HEK293 (cell line): ENCODE data around the gene MARVELD3.
"Not testable (repeated sequence)": the region's sequence is repeated elsewhere in the genome, so short reads cannot be mapped to it uniquely, and the experiment has no call there.

Experiments used
- CTCF ChIA-PET: fragments of 350-600 bp; formaldehyde crosslinking; extraction: SDS; loops from one replicate; lab custom pipeline; 2021; ENCODE audit warnings: antibody characterized with exemption; lab: Yijun Ruan, JAX
- POLR2A ChIA-PET: fragments of 300-600 bp; formaldehyde crosslinking; extraction: SDS; loops from one replicate; lab custom pipeline; 2020; ENCODE audit warnings: antibody characterized with exemption, inconsistent platforms; lab: Yijun Ruan, JAX
- H3K27ac ChIP-seq: fragments of 200-500 bp; sonication (Bioruptor generic); 2 replicates; pipeline ENCODE4 v1.5.1; 2014; ENCODE audit warnings: low read depth, low read length, control low read depth, inconsistent platforms; ENCODE audit errors: extremely low read depth
- H3K36me3 ChIP-seq, 2 experiments: fragments of 200-500 bp in 1 of 2; sonication (Bioruptor generic) in 1 of 2; 1 replicate in 1 of 2; 2 replicates in 1 of 2; pipeline ENCODE4 v1.5.1; 2014 to 2017; ENCODE audit warnings: inconsistent platforms in 2 of 2, low read length in 2 of 2; ENCODE audit not compliant: control insufficient read depth in 2 of 2, insufficient read depth in 1 of 2
- H3K4me1 ChIP-seq: fragments of 200-500 bp; sonication (Bioruptor generic); 2 replicates; pipeline ENCODE4 v1.5.1; 2014; ENCODE audit warnings: mild to moderate bottlenecking, low read length, inconsistent platforms; ENCODE audit not compliant: control insufficient read depth, insufficient read depth
- H3K4me3 ChIP-seq: 2 replicates; pipeline ENCODE4 v1.5.1; 2011; ENCODE audit warnings: low read depth, mild to moderate bottlenecking, control low read depth, low read length, moderate library complexity
- H3K9me3 ChIP-seq: fragments of 200-500 bp; sonication (Bioruptor generic); 2 replicates; pipeline ENCODE4 v1.5.1; 2014; ENCODE audit warnings: low read depth, low read length, inconsistent platforms; ENCODE audit not compliant: control insufficient read depth, insufficient read depth
- KLF8 ChIP-seq: fragments of 450-650 bp; formaldehyde crosslinking; IDR thresholded peaks from 2 replicates; pipeline ENCODE4 v1.5.1; 2016; ENCODE audit warnings: missing biosample characterization, missing genetic modification characterization
- REPIN1 ChIP-seq: fragments of 450-650 bp; formaldehyde crosslinking; IDR thresholded peaks from 2 replicates; pipeline ENCODE4 v1.5.1; 2017; ENCODE audit warnings: missing biosample characterization, missing genetic modification characterization, low read depth
- SCRT1 ChIP-seq: fragments of 450-650 bp; formaldehyde crosslinking; IDR thresholded peaks from 2 replicates; pipeline ENCODE4 v1.5.1; 2016; ENCODE audit warnings: missing biosample characterization, missing genetic modification characterization, borderline replicate concordance
- ZBTB8A ChIP-seq: fragments of 450-650 bp; formaldehyde crosslinking; IDR thresholded peaks from 2 replicates; pipeline ENCODE4 v1.5.1; 2016; ENCODE audit warnings: missing biosample characterization, missing genetic modification characterization
- ZFP41 ChIP-seq: fragments of 450-650 bp; formaldehyde crosslinking; IDR thresholded peaks from 2 replicates; pipeline ENCODE4 v1.5.1; 2016; ENCODE audit warnings: missing biosample characterization, missing genetic modification characterization, borderline replicate concordance
- ZNF2 ChIP-seq: fragments of 450-650 bp; formaldehyde crosslinking; IDR thresholded peaks from 2 replicates; pipeline ENCODE4 v1.5.1; 2016; ENCODE audit warnings: missing biosample characterization, missing genetic modification characterization
- ZNF423 ChIP-seq: fragments of 450-650 bp; formaldehyde crosslinking; IDR thresholded peaks from 2 replicates; pipeline ENCODE4 v1.5.1; 2016; ENCODE audit warnings: missing biosample characterization, missing genetic modification characterization
- ZNF501 ChIP-seq: fragments of 450-650 bp; formaldehyde crosslinking; IDR thresholded peaks from 2 replicates; pipeline ENCODE4 v1.5.1; 2016; ENCODE audit warnings: missing biosample characterization, missing genetic modification characterization
- ZNF514 ChIP-seq: fragments of 450-650 bp; formaldehyde crosslinking; IDR thresholded peaks from 2 replicates; pipeline ENCODE4 v1.5.1; 2016; ENCODE audit warnings: missing biosample characterization, missing genetic modification characterization
- ZNF596 ChIP-seq: fragments of 450-650 bp; IDR thresholded peaks from 2 replicates; pipeline ENCODE4 v1.5.0; 2018; ENCODE audit warnings: missing biosample characterization, mild to moderate bottlenecking, missing genetic modification characterization, moderate library complexity
- ZNF654 ChIP-seq: fragments of 450-650 bp; formaldehyde crosslinking; IDR thresholded peaks from 2 replicates; pipeline ENCODE4 v1.5.1; 2016; ENCODE audit warnings: low read depth, missing biosample characterization, missing genetic modification characterization
- ZNF777 ChIP-seq: fragments of 450-650 bp; formaldehyde crosslinking; IDR thresholded peaks from 2 replicates; pipeline ENCODE4 v1.5.1; 2017; ENCODE audit warnings: missing biosample characterization, missing genetic modification characterization, borderline replicate concordance
- TF ChIP-seq, protein P1 (sequence below): fragments of 450-650 bp; formaldehyde crosslinking; conservative IDR thresholded peaks from 2 replicates; pipeline ENCODE4 v1.5.1; 2016; ENCODE audit warnings: low read depth, missing biosample characterization, missing genetic modification characterization
- TF ChIP-seq, protein P2 (sequence below): fragments of 450-650 bp; formaldehyde crosslinking; IDR thresholded peaks from 2 replicates; pipeline ENCODE4 v1.5.1; 2016; ENCODE audit warnings: missing biosample characterization, missing genetic modification characterization
- TF ChIP-seq, protein P3 (sequence below): fragments of 450-650 bp; formaldehyde crosslinking; IDR thresholded peaks from 2 replicates; pipeline ENCODE4; 2016; ENCODE audit warnings: missing biosample characterization, missing genetic modification characterization
- TF ChIP-seq, protein P4 (sequence below): fragments of 450-650 bp; formaldehyde crosslinking; IDR thresholded peaks from 2 replicates; pipeline ENCODE4 v1.5.1; 2016; ENCODE audit warnings: missing biosample characterization, missing genetic modification characterization
- TF ChIP-seq, protein P5 (sequence below): fragments of 450-650 bp; formaldehyde crosslinking; IDR thresholded peaks from 2 replicates; pipeline ENCODE4 v1.5.1; 2016; ENCODE audit warnings: missing biosample characterization, missing genetic modification characterization
- TF ChIP-seq, protein P6 (sequence below): fragments of 450-650 bp; formaldehyde crosslinking; IDR thresholded peaks from 2 replicates; pipeline ENCODE4 v1.5.1; 2016; ENCODE audit warnings: missing biosample characterization, missing genetic modification characterization

MARVELD3 gene

DNA sequence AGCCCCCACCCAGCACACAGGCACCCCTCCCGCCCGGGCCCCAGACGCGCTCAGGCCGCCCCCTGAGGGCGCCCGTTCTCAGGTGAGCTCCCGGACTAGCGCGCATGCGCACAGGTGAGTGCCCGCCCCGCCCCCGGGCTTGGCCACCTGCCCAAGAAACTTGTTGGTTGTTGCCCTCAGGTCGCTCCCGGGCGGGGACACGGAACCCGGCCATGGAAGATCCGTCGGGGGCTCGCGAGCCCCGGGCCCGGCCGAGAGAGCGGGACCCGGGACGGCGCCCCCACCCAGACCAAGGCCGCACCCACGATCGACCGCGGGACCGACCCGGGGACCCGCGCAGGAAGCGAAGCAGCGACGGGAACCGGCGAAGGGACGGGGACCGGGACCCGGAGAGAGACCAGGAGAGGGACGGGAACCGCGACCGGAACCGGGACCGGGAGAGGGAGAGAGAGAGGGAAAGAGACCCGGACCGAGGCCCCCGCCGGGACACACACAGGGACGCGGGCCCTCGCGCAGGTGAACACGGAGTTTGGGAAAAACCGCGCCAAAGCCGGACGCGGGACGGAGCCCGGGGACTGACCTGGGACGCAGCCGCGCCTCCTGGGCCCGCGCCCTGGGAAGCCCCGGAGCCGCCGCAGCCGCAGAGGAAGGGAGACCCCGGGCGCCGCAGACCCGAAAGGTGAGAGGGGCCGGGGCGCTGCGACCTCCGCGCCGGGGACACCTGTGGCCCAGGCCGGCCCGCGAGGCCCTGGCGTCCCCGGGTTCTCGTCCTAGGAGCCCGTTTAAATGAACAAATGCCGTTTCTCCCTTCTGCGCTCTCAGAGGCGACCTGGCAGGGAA is at the start of gene MARVELD3 (continued):
- TF ChIP-seq, protein P1, sequence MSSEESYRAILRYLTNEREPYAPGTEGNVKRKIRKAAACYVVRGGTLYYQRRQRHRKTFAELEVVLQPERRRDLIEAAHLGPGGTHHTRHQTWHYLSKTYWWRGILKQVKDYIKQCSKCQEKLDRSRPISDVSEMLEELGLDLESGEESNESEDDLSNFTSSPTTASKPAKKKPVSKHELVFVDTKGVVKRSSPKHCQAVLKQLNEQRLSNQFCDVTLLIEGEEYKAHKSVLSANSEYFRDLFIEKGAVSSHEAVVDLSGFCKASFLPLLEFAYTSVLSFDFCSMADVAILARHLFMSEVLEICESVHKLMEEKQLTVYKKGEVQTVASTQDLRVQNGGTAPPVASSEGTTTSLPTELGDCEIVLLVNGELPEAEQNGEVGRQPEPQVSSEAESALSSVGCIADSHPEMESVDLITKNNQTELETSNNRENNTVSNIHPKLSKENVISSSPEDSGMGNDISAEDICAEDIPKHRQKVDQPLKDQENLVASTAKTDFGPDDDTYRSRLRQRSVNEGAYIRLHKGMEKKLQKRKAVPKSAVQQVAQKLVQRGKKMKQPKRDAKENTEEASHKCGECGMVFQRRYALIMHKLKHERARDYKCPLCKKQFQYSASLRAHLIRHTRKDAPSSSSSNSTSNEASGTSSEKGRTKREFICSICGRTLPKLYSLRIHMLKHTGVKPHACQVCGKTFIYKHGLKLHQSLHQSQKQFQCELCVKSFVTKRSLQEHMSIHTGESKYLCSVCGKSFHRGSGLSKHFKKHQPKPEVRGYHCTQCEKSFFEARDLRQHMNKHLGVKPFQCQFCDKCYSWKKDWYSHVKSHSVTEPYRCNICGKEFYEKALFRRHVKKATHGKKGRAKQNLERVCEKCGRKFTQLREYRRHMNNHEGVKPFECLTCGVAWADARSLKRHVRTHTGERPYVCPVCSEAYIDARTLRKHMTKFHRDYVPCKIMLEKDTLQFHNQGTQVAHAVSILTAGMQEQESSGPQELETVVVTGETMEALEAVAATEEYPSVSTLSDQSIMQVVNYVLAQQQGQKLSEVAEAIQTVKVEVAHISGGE (tag by site-specific recombination) = peak; percentile 67
- 0 out of 2 replicates have a peak, but pooled peaks have one; percentile 53 for TF ChIP-seq ZNF2 (tag by site-specific recombination)
- TF ChIP-seq ZNF423 (tag by site-specific recombination) = no peak
- no peak for TF ChIP-seq ZFP41
- TF ChIP-seq, protein P2, sequence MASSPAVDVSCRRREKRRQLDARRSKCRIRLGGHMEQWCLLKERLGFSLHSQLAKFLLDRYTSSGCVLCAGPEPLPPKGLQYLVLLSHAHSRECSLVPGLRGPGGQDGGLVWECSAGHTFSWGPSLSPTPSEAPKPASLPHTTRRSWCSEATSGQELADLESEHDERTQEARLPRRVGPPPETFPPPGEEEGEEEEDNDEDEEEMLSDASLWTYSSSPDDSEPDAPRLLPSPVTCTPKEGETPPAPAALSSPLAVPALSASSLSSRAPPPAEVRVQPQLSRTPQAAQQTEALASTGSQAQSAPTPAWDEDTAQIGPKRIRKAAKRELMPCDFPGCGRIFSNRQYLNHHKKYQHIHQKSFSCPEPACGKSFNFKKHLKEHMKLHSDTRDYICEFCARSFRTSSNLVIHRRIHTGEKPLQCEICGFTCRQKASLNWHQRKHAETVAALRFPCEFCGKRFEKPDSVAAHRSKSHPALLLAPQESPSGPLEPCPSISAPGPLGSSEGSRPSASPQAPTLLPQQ = peak; percentile 47; the same call in 1 of the 2 replicates
- TF ChIP-seq SCRT1 (tag by site-specific recombination) = 0 out of 2 replicates have a peak, but pooled peaks have one; percentile 12
- peak; percentile 51; the same call in 1 of the 2 replicates for TF ChIP-seq REPIN1
- TF ChIP-seq KLF8 (tag by site-specific recombination) = peak; percentile 37; the same call in 1 of the 2 replicates

DNA sequence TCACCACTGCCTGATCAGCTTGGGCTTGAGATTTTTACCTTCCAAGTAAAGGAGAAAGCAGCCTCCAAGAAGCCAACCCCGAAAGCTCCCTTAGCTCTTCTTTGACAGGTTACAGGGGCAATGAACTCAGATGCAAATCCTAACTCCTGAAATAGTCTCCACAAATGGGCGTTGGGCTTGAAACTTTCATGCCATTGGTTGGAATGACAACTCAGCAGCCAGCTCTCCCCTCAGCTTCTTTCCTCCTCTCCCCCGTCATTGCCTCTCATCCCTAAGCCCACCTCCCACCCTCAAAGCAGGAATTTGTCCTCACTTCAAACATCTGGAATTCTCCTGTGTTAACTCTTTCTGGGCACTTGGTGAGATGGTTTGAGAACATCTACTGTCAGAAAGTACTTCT is 49.0 kb upstream of the MARVELD3 start, which contains the start of gene TAT:
Gene TAT, minus strand, starts transcription at position 122 of the 400 bp plus-strand sequence. CDS start 677 bp downstream, outside the sequence.
- H3K36me3 ChIP-seq = no peaks in the 10 kb centered on the region
- H3K9me3 ChIP-seq = no peaks in the 10 kb centered on the region
- POLR2A ChIA-PET = no interaction called here
- H3K4me3 ChIP-seq = no peak within 1 kb of the TSS
- H3K27ac ChIP-seq = no peak within 1 kb of the TSS
- TF ChIP-seq ZBTB8A (tag by site-specific recombination) (no peak), ZNF777 (tag by site-specific recombination) (no peak), ZNF654 (no peak), ZNF514 (tag by site-specific recombination) (no peak), ZNF596 (tag by site-specific recombination) (no peak), ZNF501 (no peak)
- TF ChIP-seq, protein P3, sequence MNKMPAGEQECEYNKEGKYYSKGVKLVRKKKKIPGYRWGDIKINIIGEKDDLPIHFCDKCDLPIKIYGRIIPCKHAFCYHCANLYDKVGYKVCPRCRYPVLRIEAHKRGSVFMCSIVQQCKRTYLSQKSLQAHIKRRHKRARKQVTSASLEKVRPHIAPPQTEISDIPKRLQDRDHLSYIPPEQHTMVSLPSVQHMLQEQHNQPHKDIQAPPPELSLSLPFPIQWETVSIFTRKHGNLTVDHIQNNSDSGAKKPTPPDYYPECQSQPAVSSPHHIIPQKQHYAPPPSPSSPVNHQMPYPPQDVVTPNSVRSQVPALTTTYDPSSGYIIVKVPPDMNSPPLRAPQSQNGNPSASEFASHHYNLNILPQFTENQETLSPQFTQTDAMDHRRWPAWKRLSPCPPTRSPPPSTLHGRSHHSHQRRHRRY (tag by site-specific recombination) = no peak
- TF ChIP-seq, protein P4, sequence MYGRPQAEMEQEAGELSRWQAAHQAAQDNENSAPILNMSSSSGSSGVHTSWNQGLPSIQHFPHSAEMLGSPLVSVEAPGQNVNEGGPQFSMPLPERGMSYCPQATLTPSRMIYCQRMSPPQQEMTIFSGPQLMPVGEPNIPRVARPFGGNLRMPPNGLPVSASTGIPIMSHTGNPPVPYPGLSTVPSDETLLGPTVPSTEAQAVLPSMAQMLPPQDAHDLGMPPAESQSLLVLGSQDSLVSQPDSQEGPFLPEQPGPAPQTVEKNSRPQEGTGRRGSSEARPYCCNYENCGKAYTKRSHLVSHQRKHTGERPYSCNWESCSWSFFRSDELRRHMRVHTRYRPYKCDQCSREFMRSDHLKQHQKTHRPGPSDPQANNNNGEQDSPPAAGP (tag by site-specific recombination) = no peak
- TF ChIP-seq, protein P5, sequence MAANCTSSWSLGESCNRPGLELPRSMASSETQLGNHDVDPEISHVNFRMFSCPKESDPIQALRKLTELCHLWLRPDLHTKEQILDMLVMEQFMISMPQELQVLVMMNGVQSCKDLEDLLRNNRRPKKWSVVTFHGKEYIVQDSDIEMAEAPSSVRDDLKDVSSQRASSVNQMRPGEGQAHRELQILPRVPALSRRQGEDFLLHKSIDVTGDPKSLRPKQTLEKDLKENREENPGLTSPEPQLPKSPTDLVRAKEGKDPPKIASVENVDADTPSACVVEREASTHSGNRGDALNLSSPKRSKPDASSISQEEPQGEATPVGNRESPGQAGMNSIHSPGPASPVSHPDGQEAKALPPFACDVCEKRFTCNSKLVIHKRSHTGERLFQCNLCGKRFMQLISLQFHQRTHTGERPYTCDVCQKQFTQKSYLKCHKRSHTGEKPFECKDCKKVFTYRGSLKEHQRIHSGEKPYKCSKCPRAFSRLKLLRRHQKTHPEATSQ = no peak
- TF ChIP-seq, protein P6, sequence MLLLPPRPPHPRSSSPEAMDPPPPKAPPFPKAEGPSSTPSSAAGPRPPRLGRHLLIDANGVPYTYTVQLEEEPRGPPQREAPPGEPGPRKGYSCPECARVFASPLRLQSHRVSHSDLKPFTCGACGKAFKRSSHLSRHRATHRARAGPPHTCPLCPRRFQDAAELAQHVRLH = no peak
- H3K4me1 ChIP-seq = no peaks in the 10 kb centered on the region
- CTCF ChIA-PET = interaction anchor here (1.3 to 3.8 kb wide), 3 partner anchors 11 to 34 kb away, joined by 4 to 14 read pairs (median 6); no protein-coding TSS in a partner anchor

DNA sequence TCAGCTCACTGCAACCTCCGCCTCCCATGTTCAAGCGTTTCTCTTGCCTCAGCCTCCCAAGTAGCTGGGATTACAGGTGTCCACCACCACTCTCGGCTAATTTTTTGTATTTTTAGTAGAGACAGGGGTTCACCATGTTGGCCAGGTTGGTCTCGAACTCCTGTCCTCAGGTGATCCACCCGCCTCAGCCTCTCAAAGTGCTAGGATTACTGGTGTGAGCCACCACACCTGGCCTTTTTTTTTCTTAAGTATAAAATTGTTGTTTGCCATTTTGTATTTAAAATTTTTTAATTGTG is 43.5 kb upstream of the MARVELD3 start:
- H3K4me3 ChIP-seq, H3K27ac ChIP-seq, H3K9me3 ChIP-seq, CTCF ChIA-PET, POLR2A ChIA-PET, H3K4me1 ChIP-seq, H3K36me3 ChIP-seq: not testable (repeated sequence)
